GM19193 (cell line): ENCODE data around the gene CD8A.

ENCODE experiments used
- POLR2A ChIP-seq: IDR thresholded peaks from 4 replicates; pipeline ENCODE4 v1.6.1; 2011; ENCODE audit not compliant: insufficient read depth, insufficient read length; ENCODE audit errors: extremely low read depth

CD8A gene

GRCh38 chr2:86787736-86788135, 3.0 kb downstream of the CD8A start:
- TF ChIP-seq POLR2A, result no peak

GRCh38 chr2:86786001-86786536, 4.6 kb downstream of the CD8A start:
- no peak for TF ChIP-seq POLR2A

GRCh38 chr2:86785456-86785855, 5.3 kb downstream of the CD8A start:
- no peak for TF ChIP-seq POLR2A

- no peak for TF ChIP-seq POLR2A
Measured at GRCh38 chr2:86783615-86784339, 6.9 kb downstream of the CD8A start.

GRCh38 chr2:86782748-86783147, 8.0 kb downstream of the CD8A start:
- no peak for TF ChIP-seq POLR2A

- no peak for TF ChIP-seq POLR2A
Measured at GRCh38 chr2:86781363-86781762, 9.3 kb downstream of the CD8A start.

- no peak for TF ChIP-seq POLR2A
Measured at GRCh38 chr2:86779971-86780370, 10.7 kb downstream of the CD8A start.

- no peak for TF ChIP-seq POLR2A
Measured at GRCh38 chr2:86778957-86779356, 11.8 kb downstream of the CD8A start.

GRCh38 chr2:86776532-86776931, 14.2 kb downstream of the CD8A start:
- TF ChIP-seq POLR2A, result no peak

GRCh38 chr2:86775338-86775737, 15.4 kb downstream of the CD8A start:
- TF ChIP-seq POLR2A, result no peak

GRCh38 chr2:86774862-86775261, 15.9 kb downstream of the CD8A start:
- TF ChIP-seq POLR2A, result no peak

GRCh38 chr2:86772611-86773010, 18.1 kb downstream of the CD8A start:
- no peak for TF ChIP-seq POLR2A

GRCh38 chr2:86770816-86771301, 19.9 kb downstream of the CD8A start:
- no peak for TF ChIP-seq POLR2A

- no peak for TF ChIP-seq POLR2A
Measured at GRCh38 chr2:86769838-86770237, 20.9 kb downstream of the CD8A start.

GRCh38 chr2:86768189-86768949, 22.3 kb downstream of the CD8A start:
- no peak for TF ChIP-seq POLR2A

- no peak for TF ChIP-seq POLR2A
Measured at GRCh38 chr2:86765310-86765695, 25.4 kb downstream of the CD8A start.
